ENCODE measurements around the gene MSANTD3.
"Not testable (repeated sequence)": the region's sequence is repeated elsewhere in the genome, so short reads cannot be mapped to it uniquely, and the experiment has no call there.

The MSANTD3 gene, protein sequence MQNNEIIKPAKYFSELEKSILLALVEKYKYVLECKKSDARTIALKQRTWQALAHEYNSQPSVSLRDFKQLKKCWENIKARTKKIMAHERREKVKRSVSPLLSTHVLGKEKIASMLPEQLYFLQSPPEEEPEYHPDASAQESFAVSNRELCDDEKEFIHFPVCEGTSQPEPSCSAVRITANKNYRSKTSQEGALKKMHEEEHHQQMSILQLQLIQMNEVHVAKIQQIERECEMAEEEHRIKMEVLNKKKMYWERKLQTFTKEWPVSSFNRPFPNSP

GRCh38 chr9:100426530-100427365 is at the start of gene MSANTD3:
MSANTD3 (plus strand) TSS chr9:100427143; CDS start chr9:100441939, 14,796 bp downstream.
- peak; percentile 40 to 74 for DNase-seq (ENCODE audit: low spot score in 2 of 2)
- Mint-ChIP-seq H3K27ac (peak within 1 kb of the TSS; percentile 98), H3K4me3 (peak within 1 kb of the TSS; percentile 93), H3K9me3 (no peaks in the 10 kb centered on the region), H3K4me1 (peaks cover 39% of the 10 kb centered on the region), H3K36me3 (peaks cover 14% of the 10 kb centered on the region)
- peak; percentile 88 for ATAC-seq

GRCh38 chr9:100379862-100380261 is 47.1 kb upstream of the MSANTD3 start:
- no peak overlapping the region for H3K4me3 Mint-ChIP-seq
- no peaks in the 10 kb centered on the region for H3K9me3 Mint-ChIP-seq
- H3K4me1 Mint-ChIP-seq: no peaks in the 10 kb centered on the region
- H3K36me3 Mint-ChIP-seq: no peaks in the 10 kb centered on the region
- DNase-seq (ENCODE audit: low spot score in 2 of 2) (no peak), ATAC-seq (no peak)
- no peak overlapping the region for H3K27ac Mint-ChIP-seq

GRCh38 chr9:100392989-100393388 is 34.0 kb upstream of the MSANTD3 start:
- DNase-seq (ENCODE audit: low spot score in 2 of 2); H3K4me3 Mint-ChIP-seq; ATAC-seq; H3K9me3 Mint-ChIP-seq; H3K4me1 Mint-ChIP-seq; H3K36me3 Mint-ChIP-seq; H3K27ac Mint-ChIP-seq: not testable (repeated sequence)

DNA sequence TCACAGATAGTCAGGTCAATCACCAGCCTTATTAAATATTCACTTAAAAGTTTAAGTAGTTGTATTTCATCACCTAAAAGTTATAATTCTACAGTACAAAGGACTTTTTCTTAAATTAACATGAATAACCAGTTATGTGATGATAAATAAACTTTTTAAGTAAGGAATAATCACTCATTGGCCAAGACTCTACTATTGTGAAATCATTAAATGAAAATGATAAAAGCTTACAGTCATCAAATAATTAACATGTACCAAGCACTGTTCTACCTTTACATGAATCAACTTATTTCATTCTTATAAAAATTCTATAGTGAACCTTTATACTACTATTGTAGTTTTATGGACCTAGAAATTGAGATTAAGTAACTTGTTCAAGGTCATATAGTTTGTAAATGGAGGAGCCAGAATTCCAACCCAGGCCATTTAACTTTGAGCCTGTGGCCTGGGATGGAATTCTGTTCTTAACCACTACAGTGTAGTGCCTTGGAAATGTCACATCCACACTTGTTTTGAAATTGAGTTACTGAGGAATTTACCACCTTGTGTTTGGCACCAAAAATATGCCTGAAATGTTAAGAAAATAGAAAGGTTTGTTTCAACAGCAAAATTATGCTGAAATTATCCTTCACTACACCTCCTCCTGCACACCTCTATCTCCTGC is 32.8 kb upstream of the MSANTD3 start:
- no peaks in the 10 kb centered on the region for H3K4me1 Mint-ChIP-seq
- no peak overlapping the region for H3K27ac Mint-ChIP-seq
- no peak for DNase-seq (ENCODE audit: low spot score in 2 of 2)
- ATAC-seq: no peak
- H3K9me3 Mint-ChIP-seq: no peaks in the 10 kb centered on the region
- no peak overlapping the region for H3K4me3 Mint-ChIP-seq
- no peaks in the 10 kb centered on the region for H3K36me3 Mint-ChIP-seq

DNA sequence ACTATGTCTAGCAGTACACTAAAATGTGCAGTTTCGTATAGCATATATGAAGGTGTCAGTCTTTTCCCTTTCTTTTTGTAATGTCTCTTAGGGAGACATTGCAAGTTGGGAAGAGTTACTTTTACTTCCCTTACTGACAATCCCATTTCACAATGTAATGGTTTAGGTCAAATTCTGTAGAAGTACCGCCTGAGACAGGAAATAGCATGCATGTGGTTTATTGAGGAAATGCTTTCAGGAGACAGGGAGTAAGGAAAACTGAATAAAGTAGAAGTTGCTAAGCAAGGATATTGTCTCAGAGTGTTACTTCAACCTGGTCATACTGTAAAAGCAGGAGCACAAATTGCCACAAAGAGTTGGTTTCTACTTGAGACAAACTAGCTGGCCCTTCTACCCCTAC is 32.1 kb upstream of the MSANTD3 start:
- Mint-ChIP-seq H3K4me3 (no peak overlapping the region), H3K9me3 (no peaks in the 10 kb centered on the region), H3K27ac (no peak overlapping the region), H3K4me1 (no peaks in the 10 kb centered on the region), H3K36me3 (no peaks in the 10 kb centered on the region)
- DNase-seq (ENCODE audit: low spot score in 2 of 2) (no peak), ATAC-seq (no peak)

DNA sequence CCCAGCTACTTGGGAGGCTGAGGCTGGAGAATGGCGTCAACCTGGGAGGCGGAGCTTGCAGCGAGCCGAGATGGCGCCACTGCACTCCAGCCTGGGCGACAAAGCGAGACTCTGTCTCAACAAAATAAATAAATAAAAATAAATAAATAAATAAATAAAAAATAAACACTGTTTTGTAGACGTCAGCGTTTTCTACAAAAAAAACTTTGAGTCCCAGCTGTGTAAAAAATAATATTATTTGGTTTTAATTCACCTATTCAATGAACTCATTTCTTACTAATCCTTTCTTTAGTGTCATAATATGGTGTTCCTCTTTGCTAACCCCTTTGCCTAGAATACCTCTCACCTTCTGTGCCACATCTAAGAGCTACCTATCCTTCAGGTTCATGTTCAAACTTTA is 30.2 kb upstream of the MSANTD3 start:
- ATAC-seq: no peak
- Mint-ChIP-seq H3K4me3 (no peak overlapping the region), H3K27ac (no peak overlapping the region), H3K4me1 (no peaks in the 10 kb centered on the region), H3K9me3 (no peaks in the 10 kb centered on the region), H3K36me3 (no peaks in the 10 kb centered on the region)
- DNase-seq (ENCODE audit: low spot score in 2 of 2): no peak

DNA sequence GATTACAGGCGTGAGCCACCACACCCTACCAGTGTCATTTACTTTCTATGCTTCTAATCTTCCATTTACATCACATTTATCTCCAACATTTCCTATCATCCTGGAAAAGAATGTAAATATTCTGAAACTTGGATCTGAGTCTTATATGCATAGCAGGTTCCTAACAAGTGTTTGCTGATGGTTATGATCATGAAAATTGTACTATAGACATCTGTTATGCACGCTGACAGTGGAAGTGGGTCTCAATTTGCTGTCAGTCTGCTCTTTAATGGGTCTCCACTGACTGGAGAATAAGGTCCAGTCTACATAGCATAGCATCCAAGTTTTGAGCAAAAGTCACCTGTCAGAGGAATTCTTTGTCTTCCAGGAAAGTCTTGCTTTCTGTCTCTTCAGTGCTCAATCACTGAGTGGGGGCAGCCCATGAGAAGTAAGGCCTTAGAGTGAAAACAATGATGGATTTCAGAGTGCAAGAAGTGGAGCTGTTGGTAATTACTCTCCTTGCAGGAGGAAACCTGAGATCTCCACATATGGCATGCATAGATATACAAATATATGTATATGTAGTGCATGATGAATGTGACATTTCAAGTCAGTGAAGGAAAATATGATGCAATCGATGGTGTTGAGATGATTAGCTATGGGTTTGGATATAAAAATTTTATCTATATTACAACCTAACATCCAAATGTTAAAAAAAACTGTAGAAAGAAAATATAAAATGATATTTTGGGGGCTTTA is 29.2 kb upstream of the MSANTD3 start:
- ATAC-seq: no peak
- H3K9me3 Mint-ChIP-seq: no peaks in the 10 kb centered on the region
- no peak overlapping the region for H3K27ac Mint-ChIP-seq
- no peak overlapping the region for H3K4me3 Mint-ChIP-seq
- H3K4me1 Mint-ChIP-seq: no peaks in the 10 kb centered on the region
- no peaks in the 10 kb centered on the region for H3K36me3 Mint-ChIP-seq
- DNase-seq (ENCODE audit: low spot score in 2 of 2): no peak

DNA sequence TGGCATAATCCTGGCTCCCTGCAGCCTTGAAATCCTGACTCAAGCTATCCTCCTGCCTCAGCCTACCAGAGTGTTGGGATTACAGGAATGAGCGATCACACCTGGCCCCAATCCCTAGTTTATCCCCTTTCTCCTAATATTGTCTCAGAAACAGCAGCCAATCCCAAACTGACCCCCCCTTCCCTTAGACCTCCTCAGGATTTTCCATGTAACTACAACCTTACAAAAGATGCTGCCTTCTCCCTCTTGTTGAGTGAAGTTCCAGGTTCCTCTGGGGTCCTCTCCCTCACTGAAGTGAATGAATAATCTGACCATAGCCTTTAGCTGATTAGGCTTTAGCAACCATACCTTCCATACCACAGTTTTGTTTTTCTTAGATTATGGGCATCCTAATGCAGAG is 25.9 kb upstream of the MSANTD3 start:
- no peak for DNase-seq (ENCODE audit: low spot score in 2 of 2)
- Mint-ChIP-seq H3K4me1 (no peaks in the 10 kb centered on the region), H3K36me3 (no peaks in the 10 kb centered on the region), H3K9me3 (no peaks in the 10 kb centered on the region), H3K4me3 (no peak overlapping the region), H3K27ac (no peak overlapping the region)
- ATAC-seq: no peak

DNA sequence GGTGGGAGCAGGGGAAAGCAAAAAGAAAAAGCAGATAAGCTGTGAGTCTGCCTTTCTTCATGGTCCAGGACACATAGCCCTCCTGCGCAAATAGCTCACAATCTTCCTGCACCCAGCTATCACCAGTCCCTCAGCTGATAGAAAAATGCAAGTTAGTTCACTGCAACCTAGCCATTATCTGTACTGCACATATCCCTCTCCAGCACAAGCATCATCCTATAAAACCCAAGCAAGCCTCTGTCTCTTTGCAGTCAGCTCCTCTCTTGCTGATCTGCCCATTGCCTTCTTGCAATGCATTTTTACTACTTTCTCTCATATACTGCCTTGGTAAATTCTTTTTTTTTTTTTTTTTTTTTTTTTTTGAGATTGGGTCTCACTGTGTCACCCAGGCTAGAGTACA is 20.0 kb upstream of the MSANTD3 start:
- no peak overlapping the region for H3K4me3 Mint-ChIP-seq
- H3K27ac Mint-ChIP-seq: no peak overlapping the region
- peaks cover 10% of the 10 kb centered on the region for H3K4me1 Mint-ChIP-seq
- H3K9me3 Mint-ChIP-seq: no peaks in the 10 kb centered on the region
- no peak for ATAC-seq
- no peak for DNase-seq (ENCODE audit: low spot score in 2 of 2)
- H3K36me3 Mint-ChIP-seq: no peaks in the 10 kb centered on the region

- Mint-ChIP-seq H3K27ac (no peak overlapping the region), H3K36me3 (peaks cover under 1% of the 10 kb centered on the region), H3K9me3 (no peaks in the 10 kb centered on the region), H3K4me3 (no peak overlapping the region), H3K4me1 (peaks cover 13% of the 10 kb centered on the region)
- no peak for DNase-seq (ENCODE audit: low spot score in 2 of 2)
- ATAC-seq: no peak
Measured at GRCh38 chr9:100408546-100409175, 18.3 kb upstream of the MSANTD3 start.

- DNase-seq (ENCODE audit: low spot score in 2 of 2) (no peak), ATAC-seq (no peak)
- Mint-ChIP-seq H3K27ac (no peak overlapping the region), H3K9me3 (no peaks in the 10 kb centered on the region), H3K4me1 (peaks cover 13% of the 10 kb centered on the region), H3K4me3 (no peak overlapping the region), H3K36me3 (peaks cover 4% of the 10 kb centered on the region)
Measured at GRCh38 chr9:100409176-100409556, 17.8 kb upstream of the MSANTD3 start.

GRCh38 chr9:100411472-100412283 is 15.3 kb upstream of the MSANTD3 start:
- Mint-ChIP-seq H3K4me3 (peak overlapping the region; percentile 76), H3K9me3 (no peaks in the 10 kb centered on the region), H3K27ac (peak overlapping the region; percentile 81), H3K36me3 (peaks cover 4% of the 10 kb centered on the region), H3K4me1 (peaks cover 13% of the 10 kb centered on the region)
- peak; percentile 100 for ATAC-seq
- DNase-seq (ENCODE audit: low spot score in 2 of 2): peak; percentile 65 to 90

- Mint-ChIP-seq H3K36me3 (peaks cover 4% of the 10 kb centered on the region), H3K4me3 (no peak overlapping the region), H3K27ac (no peak overlapping the region), H3K9me3 (no peaks in the 10 kb centered on the region), H3K4me1 (peaks cover 13% of the 10 kb centered on the region)
- no peak for ATAC-seq
- no peak for DNase-seq (ENCODE audit: low spot score in 2 of 2)
Measured at GRCh38 chr9:100413839-100414420, 13.0 kb upstream of the MSANTD3 start.

DNA sequence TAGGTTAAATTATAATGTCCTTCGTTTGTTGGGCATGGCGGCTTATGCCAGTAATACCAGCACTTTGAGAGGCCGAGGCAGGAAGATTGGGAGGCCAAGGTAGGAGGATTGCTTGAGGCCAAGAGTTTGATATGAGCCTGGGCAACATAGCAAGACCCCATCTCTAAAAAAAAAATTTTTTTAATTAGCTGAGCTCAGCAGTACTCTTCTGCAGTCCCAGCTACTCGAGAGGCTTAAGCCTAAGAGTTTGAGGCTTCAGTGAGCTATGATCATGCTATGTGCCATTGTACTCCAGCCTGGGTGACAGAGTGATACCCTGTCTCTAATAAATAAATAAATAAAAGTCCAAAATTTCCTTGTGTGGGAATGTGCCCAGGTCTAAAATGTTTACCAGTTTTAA is 9.1 kb upstream of the MSANTD3 start:
- no peak for DNase-seq (ENCODE audit: low spot score in 2 of 2)
- no peak for ATAC-seq
- Mint-ChIP-seq H3K4me1 (no peaks in the 10 kb centered on the region), H3K9me3 (no peaks in the 10 kb centered on the region), H3K4me3 (no peak overlapping the region), H3K36me3 (peaks cover 4% of the 10 kb centered on the region), H3K27ac (no peak overlapping the region)

Data from stimulated activated effector memory CD8-positive, alpha-beta T cell treated with anti-CD3 and anti-CD28 coated beads, Interleukin-12 subunit alpha, Interleukin-12 subunit beta, amount 100 ng/mL, for 72 hours (primary cell).